WTC11 (cell line): ENCODE results near the gene CDK9. TPM values are rescaled to one million over a fixed set of nuclear protein-coding genes. Genes with fewer than 3 reads are reported as not detected.

Experiments
- ATAC-seq: fragments of 200-7000 bp; cut with Tn5 transposase; 2 replicates; pipeline ENCODE4 v1.10.0; 2021; ENCODE audit warnings: mild to moderate bottlenecking, moderate library complexity
- CTCF ChIA-PET: fragments of 300-600 bp; sonication (Branson Sonifier 250); formaldehyde crosslinking; loops from one replicate; lab custom pipeline; 2021; ENCODE audit warnings: antibody characterized with exemption; lab: Charles Lee
- POLR2A ChIA-PET: fragments of 350-600 bp; sonication (Branson Sonifier 250); formaldehyde crosslinking; loops from one replicate; lab custom pipeline; 2021; ENCODE audit warnings: antibody characterized with exemption; lab: Charles Lee
- DNase-seq: peaks from one replicate; pipeline ENCODE4 v3.0.0; 2021; ENCODE audit warnings: low spot score
- H3K27ac Mint-ChIP-seq: 2 replicates; pipeline ENCODE4 v1.8.0; 2021; ENCODE audit warnings: mixed read lengths
- H3K27me3 Mint-ChIP-seq: 2 replicates; pipeline ENCODE4 v1.8.0; 2021; ENCODE audit warnings: low read depth, mild to moderate bottlenecking, moderate library complexity, mixed read lengths
- H3K36me3 Mint-ChIP-seq: 2 replicates; pipeline ENCODE4 v1.8.0; 2021; ENCODE audit warnings: mixed read lengths
- H3K4me1 Mint-ChIP-seq: 2 replicates; pipeline ENCODE4 v1.8.0; 2022; ENCODE audit warnings: mixed read lengths
- H3K4me3 Mint-ChIP-seq: 2 replicates; pipeline ENCODE4 v1.8.0; 2021; ENCODE audit warnings: mild to moderate bottlenecking, moderate library complexity, mixed read lengths
- H3K9me3 Mint-ChIP-seq: 2 replicates; pipeline ENCODE4 v1.8.0; 2021; ENCODE audit warnings: mixed read lengths
- FOXK1 ChIP-seq: sonication (generic); formaldehyde crosslinking; IDR thresholded peaks from 2 replicates; pipeline ENCODE4 v1.8.0; 2022; ENCODE audit warnings: mild to moderate bottlenecking, moderate library complexity, missing genetic modification reagents
- JAZF1 ChIP-seq: fragments of 250-450 bp; sonication (Bioruptor Pico); IDR thresholded peaks from 2 replicates; pipeline ENCODE4 v1.9.0; 2021; ENCODE audit warnings: moderate library complexity, mild to moderate bottlenecking, inconsistent platforms
- JUN ChIP-seq: sonication (generic); formaldehyde crosslinking; IDR thresholded peaks from 2 replicates; pipeline ENCODE4 v1.8.0; 2023; ENCODE audit warnings: mild to moderate bottlenecking, missing genetic modification reagents
- NR1H2 ChIP-seq: sonication (generic); formaldehyde crosslinking; IDR thresholded peaks from 2 replicates; pipeline ENCODE4 v1.9.0; 2021; ENCODE audit warnings: mild to moderate bottlenecking, moderate library complexity, missing genetic modification reagents
- SOX15 ChIP-seq: fragments of 250-450 bp; sonication (Bioruptor Pico); IDR thresholded peaks from 2 replicates; pipeline ENCODE4 v1.9.0; 2021; ENCODE audit warnings: mild to moderate bottlenecking
- TEAD4 ChIP-seq: sonication (generic); formaldehyde crosslinking; IDR thresholded peaks from 2 replicates; pipeline ENCODE4 v1.8.0; 2022; ENCODE audit warnings: mild to moderate bottlenecking, missing genetic modification reagents
- ZBTB21 ChIP-seq: sonication (generic); formaldehyde crosslinking; IDR thresholded peaks from 2 replicates; pipeline ENCODE4 v1.8.1; 2023; ENCODE audit warnings: mild to moderate bottlenecking, missing genetic modification reagents, borderline replicate concordance
- ZNF232 ChIP-seq: sonication (generic); formaldehyde crosslinking; IDR thresholded peaks from 2 replicates; pipeline ENCODE4 v1.8.0; 2022; ENCODE audit warnings: mild to moderate bottlenecking, missing genetic modification reagents
- ZNF263 ChIP-seq: sonication (generic); formaldehyde crosslinking; IDR thresholded peaks from 2 replicates; pipeline ENCODE4 v1.8.1; 2022; ENCODE audit warnings: low read depth, mild to moderate bottlenecking, moderate library complexity, missing genetic modification reagents
- ZNF423 ChIP-seq: fragments of 250-450 bp; sonication (Bioruptor Pico); IDR thresholded peaks from 2 replicates; pipeline ENCODE4 v2.1.2; 2022; ENCODE audit warnings: mild to moderate bottlenecking, moderate library complexity
- total RNA-seq: library from RNA; stranded (reverse); gene quantifications from 3 replicates; pipeline ENCODE4 v1.2.3, GENCODE V29; 2021
- TF ChIP-seq, protein P1 (sequence below): sonication (generic); formaldehyde crosslinking; IDR thresholded peaks from 2 replicates; pipeline ENCODE4 v1.8.1; 2023; ENCODE audit warnings: mild to moderate bottlenecking, missing genetic modification reagents, borderline replicate concordance
- TF ChIP-seq, protein P2 (sequence below): sonication (generic); formaldehyde crosslinking; IDR thresholded peaks from 2 replicates; pipeline ENCODE4 v1.8.0; 2022; ENCODE audit warnings: mild to moderate bottlenecking, missing genetic modification reagents
- TF ChIP-seq, protein P3 (sequence below): sonication (generic); formaldehyde crosslinking; IDR thresholded peaks from 2 replicates; pipeline ENCODE4 v1.8.0; 2022; ENCODE audit warnings: missing genetic modification reagents
- TF ChIP-seq, protein P4 (sequence below): sonication (generic); formaldehyde crosslinking; IDR thresholded peaks from 2 replicates; pipeline ENCODE4 v1.8.1; 2023; ENCODE audit warnings: mild to moderate bottlenecking, moderate library complexity, missing genetic modification reagents
- TF ChIP-seq, protein P5 (sequence below): fragments of 250-450 bp; sonication (Bioruptor Pico); IDR thresholded peaks from 2 replicates; pipeline ENCODE4 v1.9.0; 2021; ENCODE audit warnings: moderate library complexity, mild to moderate bottlenecking, inconsistent platforms, borderline replicate concordance

CDK9 gene
- total RNA-seq, 1 experiment from 2014 or later = 111 TPM

DNA sequence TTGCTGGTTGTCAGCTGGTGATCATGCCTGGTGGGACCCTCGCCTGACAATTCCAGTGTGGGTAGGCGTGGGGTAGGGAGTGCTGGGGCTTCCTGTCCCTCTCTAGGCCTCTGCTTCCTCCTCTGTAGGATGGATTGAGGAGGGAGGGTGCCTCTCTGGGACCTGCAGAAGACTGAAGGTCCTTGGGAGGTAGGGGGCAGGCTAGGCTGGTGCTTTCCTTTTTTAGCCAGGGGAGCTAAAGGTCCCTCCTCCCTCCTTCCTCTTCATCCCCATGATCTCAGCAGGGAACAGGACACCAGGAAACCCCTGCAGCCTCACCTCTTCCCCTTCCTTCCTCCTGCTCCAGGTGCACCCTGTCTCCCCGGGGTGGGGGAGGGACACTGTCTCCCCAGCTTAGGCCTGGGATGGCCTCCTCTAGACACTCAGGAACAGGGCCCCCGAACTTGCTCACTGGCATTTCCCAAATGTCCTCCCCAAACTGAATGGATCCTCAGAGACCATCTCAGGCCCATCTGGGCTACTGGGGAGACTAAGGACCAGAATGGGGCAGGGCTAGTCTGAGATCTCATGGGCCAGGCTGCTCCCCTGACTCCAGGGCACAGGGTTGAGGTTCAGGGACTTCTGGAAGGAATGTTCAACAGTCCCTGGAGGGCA lies 15.8 kb upstream of the CDK9 start:
- ATAC-seq (no peak), DNase-seq (no peak)
- ChIA-PET POLR2A (interaction anchor here (0.7 to 1.3 kb wide), 3 partner anchors 12 to 147 kb away, joined by 3 to 5 read pairs (median 3); partner anchors contain the start of gene ST6GALNAC4), CTCF (interaction anchor here (0.6 to 3.3 kb wide), 15 partner anchors 9 to 348 kb away, joined by 3 to 54 read pairs (median 4); partner anchors contain the start of genes CDK9, ST6GALNAC4 and TOR2A)
- no peak overlapping the region; the same call in 1 of the 2 replicates for H3K27ac Mint-ChIP-seq
- H3K27me3 Mint-ChIP-seq = peaks cover 11% of the 10 kb centered on the region
- no peaks in the 10 kb centered on the region for H3K9me3 Mint-ChIP-seq
- TF ChIP-seq, protein P1, sequence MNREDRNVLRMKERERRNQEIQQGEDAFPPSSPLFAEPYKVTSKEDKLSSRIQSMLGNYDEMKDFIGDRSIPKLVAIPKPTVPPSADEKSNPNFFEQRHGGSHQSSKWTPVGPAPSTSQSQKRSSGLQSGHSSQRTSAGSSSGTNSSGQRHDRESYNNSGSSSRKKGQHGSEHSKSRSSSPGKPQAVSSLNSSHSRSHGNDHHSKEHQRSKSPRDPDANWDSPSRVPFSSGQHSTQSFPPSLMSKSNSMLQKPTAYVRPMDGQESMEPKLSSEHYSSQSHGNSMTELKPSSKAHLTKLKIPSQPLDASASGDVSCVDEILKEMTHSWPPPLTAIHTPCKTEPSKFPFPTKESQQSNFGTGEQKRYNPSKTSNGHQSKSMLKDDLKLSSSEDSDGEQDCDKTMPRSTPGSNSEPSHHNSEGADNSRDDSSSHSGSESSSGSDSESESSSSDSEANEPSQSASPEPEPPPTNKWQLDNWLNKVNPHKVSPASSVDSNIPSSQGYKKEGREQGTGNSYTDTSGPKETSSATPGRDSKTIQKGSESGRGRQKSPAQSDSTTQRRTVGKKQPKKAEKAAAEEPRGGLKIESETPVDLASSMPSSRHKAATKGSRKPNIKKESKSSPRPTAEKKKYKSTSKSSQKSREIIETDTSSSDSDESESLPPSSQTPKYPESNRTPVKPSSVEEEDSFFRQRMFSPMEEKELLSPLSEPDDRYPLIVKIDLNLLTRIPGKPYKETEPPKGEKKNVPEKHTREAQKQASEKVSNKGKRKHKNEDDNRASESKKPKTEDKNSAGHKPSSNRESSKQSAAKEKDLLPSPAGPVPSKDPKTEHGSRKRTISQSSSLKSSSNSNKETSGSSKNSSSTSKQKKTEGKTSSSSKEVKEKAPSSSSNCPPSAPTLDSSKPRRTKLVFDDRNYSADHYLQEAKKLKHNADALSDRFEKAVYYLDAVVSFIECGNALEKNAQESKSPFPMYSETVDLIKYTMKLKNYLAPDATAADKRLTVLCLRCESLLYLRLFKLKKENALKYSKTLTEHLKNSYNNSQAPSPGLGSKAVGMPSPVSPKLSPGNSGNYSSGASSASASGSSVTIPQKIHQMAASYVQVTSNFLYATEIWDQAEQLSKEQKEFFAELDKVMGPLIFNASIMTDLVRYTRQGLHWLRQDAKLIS (CRISPR knock-in tag) = no peak
- TF ChIP-seq ZNF263 (CRISPR knock-in tag) (0 out of 2 replicates have a peak, but pooled peaks have one; percentile 34), ZNF423 (CRISPR knock-in tag) (0 out of 2 replicates have a peak, but pooled peaks have one; percentile 4)
- H3K4me3 Mint-ChIP-seq = peak overlapping the region; percentile 84
- H3K4me1 Mint-ChIP-seq = peaks cover 32% of the 10 kb centered on the region
- no peaks in the 10 kb centered on the region for H3K36me3 Mint-ChIP-seq

DNA sequence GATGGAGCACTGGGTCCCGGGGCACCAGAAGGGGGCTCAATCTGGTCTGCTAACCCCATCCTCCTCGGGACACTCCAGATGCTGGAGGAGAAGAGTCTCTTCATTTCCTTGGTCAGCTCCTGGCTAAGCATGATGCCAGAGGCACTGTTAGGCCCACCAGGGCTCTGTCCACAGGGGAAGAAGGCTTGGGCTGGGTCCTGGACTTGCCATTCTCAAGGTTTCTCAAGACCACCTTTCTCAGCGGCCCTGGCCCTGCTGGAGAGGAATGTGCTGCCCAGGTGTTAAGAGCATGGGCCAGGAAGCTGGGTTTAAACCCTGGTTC lies 15.3 kb upstream of the CDK9 start:
- no peak for TF ChIP-seq NR1H2 (CRISPR knock-in tag)
- no peak for TF ChIP-seq JUN (CRISPR knock-in tag)
- TF ChIP-seq, protein P2, sequence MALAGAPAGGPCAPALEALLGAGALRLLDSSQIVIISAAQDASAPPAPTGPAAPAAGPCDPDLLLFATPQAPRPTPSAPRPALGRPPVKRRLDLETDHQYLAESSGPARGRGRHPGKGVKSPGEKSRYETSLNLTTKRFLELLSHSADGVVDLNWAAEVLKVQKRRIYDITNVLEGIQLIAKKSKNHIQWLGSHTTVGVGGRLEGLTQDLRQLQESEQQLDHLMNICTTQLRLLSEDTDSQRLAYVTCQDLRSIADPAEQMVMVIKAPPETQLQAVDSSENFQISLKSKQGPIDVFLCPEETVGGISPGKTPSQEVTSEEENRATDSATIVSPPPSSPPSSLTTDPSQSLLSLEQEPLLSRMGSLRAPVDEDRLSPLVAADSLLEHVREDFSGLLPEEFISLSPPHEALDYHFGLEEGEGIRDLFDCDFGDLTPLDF (CRISPR knock-in tag) = no peak
- TF ChIP-seq, protein P3, sequence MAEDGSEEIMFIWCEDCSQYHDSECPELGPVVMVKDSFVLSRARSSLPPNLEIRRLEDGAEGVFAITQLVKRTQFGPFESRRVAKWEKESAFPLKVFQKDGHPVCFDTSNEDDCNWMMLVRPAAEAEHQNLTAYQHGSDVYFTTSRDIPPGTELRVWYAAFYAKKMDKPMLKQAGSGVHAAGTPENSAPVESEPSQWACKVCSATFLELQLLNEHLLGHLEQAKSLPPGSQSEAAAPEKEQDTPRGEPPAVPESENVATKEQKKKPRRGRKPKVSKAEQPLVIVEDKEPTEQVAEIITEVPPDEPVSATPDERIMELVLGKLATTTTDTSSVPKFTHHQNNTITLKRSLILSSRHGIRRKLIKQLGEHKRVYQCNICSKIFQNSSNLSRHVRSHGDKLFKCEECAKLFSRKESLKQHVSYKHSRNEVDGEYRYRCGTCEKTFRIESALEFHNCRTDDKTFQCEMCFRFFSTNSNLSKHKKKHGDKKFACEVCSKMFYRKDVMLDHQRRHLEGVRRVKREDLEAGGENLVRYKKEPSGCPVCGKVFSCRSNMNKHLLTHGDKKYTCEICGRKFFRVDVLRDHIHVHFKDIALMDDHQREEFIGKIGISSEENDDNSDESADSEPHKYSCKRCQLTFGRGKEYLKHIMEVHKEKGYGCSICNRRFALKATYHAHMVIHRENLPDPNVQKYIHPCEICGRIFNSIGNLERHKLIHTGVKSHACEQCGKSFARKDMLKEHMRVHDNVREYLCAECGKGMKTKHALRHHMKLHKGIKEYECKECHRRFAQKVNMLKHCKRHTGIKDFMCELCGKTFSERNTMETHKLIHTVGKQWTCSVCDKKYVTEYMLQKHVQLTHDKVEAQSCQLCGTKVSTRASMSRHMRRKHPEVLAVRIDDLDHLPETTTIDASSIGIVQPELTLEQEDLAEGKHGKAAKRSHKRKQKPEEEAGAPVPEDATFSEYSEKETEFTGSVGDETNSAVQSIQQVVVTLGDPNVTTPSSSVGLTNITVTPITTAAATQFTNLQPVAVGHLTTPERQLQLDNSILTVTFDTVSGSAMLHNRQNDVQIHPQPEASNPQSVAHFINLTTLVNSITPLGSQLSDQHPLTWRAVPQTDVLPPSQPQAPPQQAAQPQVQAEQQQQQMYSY (CRISPR knock-in tag) = no peak
- TF ChIP-seq, protein P1 (CRISPR knock-in tag) = no peak
- no peak for TF ChIP-seq ZBTB21 (CRISPR knock-in tag)
- no peak for TF ChIP-seq FOXK1 (CRISPR knock-in tag)
- TF ChIP-seq, protein P4, sequence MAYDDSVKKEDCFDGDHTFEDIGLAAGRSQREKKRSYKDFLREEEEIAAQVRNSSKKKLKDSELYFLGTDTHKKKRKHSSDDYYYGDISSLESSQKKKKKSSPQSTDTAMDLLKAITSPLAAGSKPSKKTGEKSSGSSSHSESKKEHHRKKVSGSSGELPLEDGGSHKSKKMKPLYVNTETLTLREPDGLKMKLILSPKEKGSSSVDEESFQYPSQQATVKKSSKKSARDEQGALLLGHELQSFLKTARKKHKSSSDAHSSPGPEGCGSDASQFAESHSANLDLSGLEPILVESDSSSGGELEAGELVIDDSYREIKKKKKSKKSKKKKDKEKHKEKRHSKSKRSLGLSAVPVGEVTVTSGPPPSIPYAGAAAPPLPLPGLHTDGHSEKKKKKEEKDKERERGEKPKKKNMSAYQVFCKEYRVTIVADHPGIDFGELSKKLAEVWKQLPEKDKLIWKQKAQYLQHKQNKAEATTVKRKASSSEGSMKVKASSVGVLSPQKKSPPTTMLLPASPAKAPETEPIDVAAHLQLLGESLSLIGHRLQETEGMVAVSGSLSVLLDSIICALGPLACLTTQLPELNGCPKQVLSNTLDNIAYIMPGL (CRISPR knock-in tag) = no peak
- no peak for TF ChIP-seq JAZF1 (CRISPR knock-in tag)
- no peak for TF ChIP-seq TEAD4
- no peak for TF ChIP-seq SOX15
- TF ChIP-seq, protein P5, sequence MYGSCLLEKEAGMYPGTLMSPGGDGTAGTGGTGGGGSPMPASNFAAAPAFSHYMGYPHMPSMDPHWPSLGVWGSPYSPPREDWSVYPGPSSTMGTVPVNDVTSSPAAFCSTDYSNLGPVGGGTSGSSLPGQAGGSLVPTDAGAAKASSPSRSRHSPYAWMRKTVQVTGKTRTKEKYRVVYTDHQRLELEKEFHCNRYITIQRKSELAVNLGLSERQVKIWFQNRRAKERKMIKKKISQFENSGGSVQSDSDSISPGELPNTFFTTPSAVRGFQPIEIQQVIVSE (CRISPR knock-in tag) = no peak
- no peak for TF ChIP-seq ZNF232 (CRISPR knock-in tag)
- H3K27ac Mint-ChIP-seq = no peak overlapping the region; the same call in 1 of the 2 replicates
- DNase-seq = no peak
- H3K4me3 Mint-ChIP-seq = peak overlapping the region; percentile 84
- H3K27me3 Mint-ChIP-seq = peaks cover 11% of the 10 kb centered on the region
- no peak for ATAC-seq
- ChIA-PET POLR2A (interaction anchor here (0.6 to 2.1 kb wide), 8 partner anchors 10 to 146 kb away, joined by 3 to 12 read pairs (median 4); partner anchors contain the start of genes CDK9, ST6GALNAC4 and TOR2A), CTCF (interaction anchor here (0.8 to 3.3 kb wide), 30 partner anchors 8 to 380 kb away, joined by 3 to 54 read pairs (median 4); partner anchors contain the start of genes CDK9, FPGS, ST6GALNAC4 and TOR2A)
- no peaks in the 10 kb centered on the region for H3K9me3 Mint-ChIP-seq
- H3K36me3 Mint-ChIP-seq = no peaks in the 10 kb centered on the region
- peaks cover 32% of the 10 kb centered on the region for H3K4me1 Mint-ChIP-seq
